Neural cell (in vitro differentiated cells): Measurements from ENCODE around the gene GASK1A. TPM values are rescaled to one million over a fixed set of nuclear protein-coding genes. Genes with fewer than 3 reads are reported as not detected.

ENCODE experiments used
- H2AFZ ChIP-seq: fragments of 200-600, 300-800 bp; sonication (generic), shearing (Covaris generic); 2 replicates; pipeline ENCODE4 v1.6.0; 2014; ENCODE audit warnings: low read depth, mild to moderate bottlenecking, antibody characterized with exemption, low read length, moderate library complexity
- H3F3A ChIP-seq: fragments of 200-600 bp; shearing (Covaris generic); 2 replicates; pipeline ENCODE4 v1.6.1; 2016; ENCODE audit warnings: mild to moderate bottlenecking, moderate library complexity, mixed read lengths, antibody characterized with exemption, low read length; ENCODE audit not compliant: insufficient read depth, poor library complexity, severe bottlenecking
- H3K27ac ChIP-seq: fragments of 200-600, 300-800 bp; sonication (generic), shearing (Covaris generic); 2 replicates; pipeline ENCODE4 v1.5.1; 2014; ENCODE audit warnings: mild to moderate bottlenecking, low read length, moderate library complexity
- H3K27me3 ChIP-seq: fragments of 300-800, 200-600 bp; sonication (generic), shearing (Covaris generic); 2 replicates; pipeline ENCODE4 v1.6.0; 2014; ENCODE audit warnings: mild to moderate bottlenecking, low read depth, low read length, moderate library complexity; ENCODE audit not compliant: insufficient read depth
- H3K36me3 ChIP-seq: fragments of 300-800, 200-600 bp; sonication (generic), shearing (Covaris generic); 2 replicates; pipeline ENCODE4 v1.5.1; 2014; ENCODE audit warnings: mild to moderate bottlenecking, antibody characterized with exemption, low read length, moderate library complexity; ENCODE audit not compliant: insufficient read depth
- H3K4me2 ChIP-seq: fragments of 300-800, 200-600 bp; sonication (generic), shearing (Covaris generic); 2 replicates; pipeline ENCODE4 v1.6.0; 2014; ENCODE audit warnings: mild to moderate bottlenecking, low read length
- H3K4me3 ChIP-seq: fragments of 300-800, 200-600 bp; sonication (generic), shearing (Covaris generic); 2 replicates; pipeline ENCODE4 v1.5.1; 2014; ENCODE audit warnings: mild to moderate bottlenecking, low read length, moderate library complexity
- H3K79me2 ChIP-seq: fragments of 200-600 bp; shearing (Covaris generic); replicated peaks from 2 replicates; pipeline ENCODE4 v1.6.0; 2014; ENCODE audit warnings: mild to moderate bottlenecking, low read length, moderate library complexity; ENCODE audit not compliant: insufficient read depth
- H3K9ac ChIP-seq: fragments of 300-800, 200-600 bp; sonication (generic), shearing (Covaris generic); 2 replicates; pipeline ENCODE4 v1.6.1; 2016; ENCODE audit warnings: mild to moderate bottlenecking, low read length, mixed read lengths
- H3K9me2 ChIP-seq: fragments of 200-600 bp; shearing (Covaris generic); 2 replicates; pipeline ENCODE4 v1.6.1; 2016; ENCODE audit warnings: mild to moderate bottlenecking, low read length, mixed read lengths; ENCODE audit not compliant: insufficient read depth
- H3K9me3 ChIP-seq: fragments of 200-600, 300-800 bp; sonication (generic), shearing (Covaris generic); 2 replicates; pipeline ENCODE4 v1.6.1; 2016; ENCODE audit warnings: mild to moderate bottlenecking, mixed run types, low read length, moderate library complexity, mixed read lengths
- H4K20me1 ChIP-seq: fragments of 200-600 bp; shearing (Covaris generic); 2 replicates; pipeline ENCODE4 v1.6.1; 2016; ENCODE audit warnings: mild to moderate bottlenecking, mixed run types; ENCODE audit not compliant: insufficient read depth
- EP300 ChIP-seq: fragments of 450-650 bp; conservative IDR thresholded peaks from 2 replicates; pipeline ENCODE4 v1.6.1; 2014; ENCODE audit warnings: antibody characterized with exemption, mild to moderate bottlenecking, moderate library complexity; ENCODE audit not compliant: poor library complexity, severe bottlenecking
- EZH2 ChIP-seq: fragments of 200-600, 300-800 bp; shearing (Covaris generic), sonication (generic); IDR thresholded peaks from 2 replicates; pipeline ENCODE4 v1.6.1; 2014; ENCODE audit warnings: antibody characterized with exemption, low read length, borderline replicate concordance, mild to moderate bottlenecking; ENCODE audit not compliant: insufficient read depth, poor library complexity, severe bottlenecking
- MXI1 ChIP-seq: fragments of 450-650 bp; conservative IDR thresholded peaks from 2 replicates; pipeline ENCODE4 v1.6.1; 2014; ENCODE audit warnings: antibody characterized with exemption, mild to moderate bottlenecking; ENCODE audit not compliant: poor library complexity, severe bottlenecking
- POLR2AphosphoS5 ChIP-seq: IDR thresholded peaks from 2 replicates; pipeline ENCODE4 v1.6.1; 2012
- RAD21 ChIP-seq: fragments of 450-650 bp; conservative IDR thresholded peaks from 2 replicates; pipeline ENCODE4 v1.6.1; 2014; ENCODE audit warnings: antibody characterized with exemption, mild to moderate bottlenecking, moderate library complexity
- SMC3 ChIP-seq: fragments of 450-650 bp; conservative IDR thresholded peaks from 2 replicates; pipeline ENCODE4 v1.6.1; 2014; ENCODE audit warnings: antibody characterized with exemption, mild to moderate bottlenecking, moderate library complexity; ENCODE audit not compliant: poor library complexity
- TAF1 ChIP-seq: IDR thresholded peaks from 2 replicates; pipeline ENCODE4 v1.6.1; 2012; ENCODE audit warnings: low read depth
- polyA plus RNA-seq: library from polyadenylated mRNA; depleted of rRNA; stranded (reverse); fragments of >200 nt; gene quantifications from 2 replicates; pipeline ENCODE4 v1.2.3, GENCODE V29; 2014
- TF ChIP-seq, protein P1 (sequence below): IDR thresholded peaks from 2 replicates; pipeline ENCODE4 v1.6.1; 2012; ENCODE audit warnings: borderline replicate concordance
- TF ChIP-seq, protein P2 (sequence below): fragments of 450-650 bp; IDR thresholded peaks from 2 replicates; pipeline ENCODE4 v1.5.1; 2014; ENCODE audit warnings: antibody characterized with exemption, mild to moderate bottlenecking, moderate library complexity; ENCODE audit not compliant: poor library complexity, severe bottlenecking

GASK1A gene
- polyA plus RNA-seq, 1 donor from 2014 or later: not detected

DNA sequence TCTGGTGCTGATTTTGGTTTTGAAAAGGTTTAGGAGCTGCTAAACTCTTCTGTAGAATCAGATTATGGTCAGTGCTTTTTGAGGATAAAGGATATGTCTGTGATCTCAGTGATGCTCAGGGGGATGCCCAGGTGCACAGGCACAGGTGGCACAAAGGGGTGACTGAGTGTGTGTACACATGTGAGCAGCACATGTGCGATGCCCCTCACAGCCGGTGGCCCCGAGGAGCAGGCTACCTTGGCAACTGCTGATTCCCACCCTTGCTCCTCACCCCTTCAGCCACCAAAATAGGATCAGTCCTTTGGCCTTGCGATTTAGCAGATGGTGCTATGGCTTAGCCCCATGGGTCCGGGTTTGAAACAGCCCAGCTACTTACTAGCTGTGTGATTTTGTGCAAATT is 75.6 kb downstream of the GASK1A start:
- Histone ChIP-seq H3K27ac (no peak overlapping the region), H3K9me2 (no peaks in the 10 kb centered on the region), H3K27me3 (no peaks in the 10 kb centered on the region), H4K20me1 (no peaks in the 10 kb centered on the region), H2AFZ (no peak overlapping the region), H3K9me3 (no peaks in the 10 kb centered on the region), H3K79me2 (no peaks in the 10 kb centered on the region), H3K4me2 (no peak overlapping the region), H3F3A (no peaks in the 10 kb centered on the region), H3K4me3 (no peak overlapping the region), H3K9ac (no peak overlapping the region), H3K36me3 (no peaks in the 10 kb centered on the region)
- TF ChIP-seq EZH2: no peak
- TF ChIP-seq, protein P1, sequence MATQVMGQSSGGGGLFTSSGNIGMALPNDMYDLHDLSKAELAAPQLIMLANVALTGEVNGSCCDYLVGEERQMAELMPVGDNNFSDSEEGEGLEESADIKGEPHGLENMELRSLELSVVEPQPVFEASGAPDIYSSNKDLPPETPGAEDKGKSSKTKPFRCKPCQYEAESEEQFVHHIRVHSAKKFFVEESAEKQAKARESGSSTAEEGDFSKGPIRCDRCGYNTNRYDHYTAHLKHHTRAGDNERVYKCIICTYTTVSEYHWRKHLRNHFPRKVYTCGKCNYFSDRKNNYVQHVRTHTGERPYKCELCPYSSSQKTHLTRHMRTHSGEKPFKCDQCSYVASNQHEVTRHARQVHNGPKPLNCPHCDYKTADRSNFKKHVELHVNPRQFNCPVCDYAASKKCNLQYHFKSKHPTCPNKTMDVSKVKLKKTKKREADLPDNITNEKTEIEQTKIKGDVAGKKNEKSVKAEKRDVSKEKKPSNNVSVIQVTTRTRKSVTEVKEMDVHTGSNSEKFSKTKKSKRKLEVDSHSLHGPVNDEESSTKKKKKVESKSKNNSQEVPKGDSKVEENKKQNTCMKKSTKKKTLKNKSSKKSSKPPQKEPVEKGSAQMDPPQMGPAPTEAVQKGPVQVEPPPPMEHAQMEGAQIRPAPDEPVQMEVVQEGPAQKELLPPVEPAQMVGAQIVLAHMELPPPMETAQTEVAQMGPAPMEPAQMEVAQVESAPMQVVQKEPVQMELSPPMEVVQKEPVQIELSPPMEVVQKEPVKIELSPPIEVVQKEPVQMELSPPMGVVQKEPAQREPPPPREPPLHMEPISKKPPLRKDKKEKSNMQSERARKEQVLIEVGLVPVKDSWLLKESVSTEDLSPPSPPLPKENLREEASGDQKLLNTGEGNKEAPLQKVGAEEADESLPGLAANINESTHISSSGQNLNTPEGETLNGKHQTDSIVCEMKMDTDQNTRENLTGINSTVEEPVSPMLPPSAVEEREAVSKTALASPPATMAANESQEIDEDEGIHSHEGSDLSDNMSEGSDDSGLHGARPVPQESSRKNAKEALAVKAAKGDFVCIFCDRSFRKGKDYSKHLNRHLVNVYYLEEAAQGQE: no peak
- TF ChIP-seq, protein P2, sequence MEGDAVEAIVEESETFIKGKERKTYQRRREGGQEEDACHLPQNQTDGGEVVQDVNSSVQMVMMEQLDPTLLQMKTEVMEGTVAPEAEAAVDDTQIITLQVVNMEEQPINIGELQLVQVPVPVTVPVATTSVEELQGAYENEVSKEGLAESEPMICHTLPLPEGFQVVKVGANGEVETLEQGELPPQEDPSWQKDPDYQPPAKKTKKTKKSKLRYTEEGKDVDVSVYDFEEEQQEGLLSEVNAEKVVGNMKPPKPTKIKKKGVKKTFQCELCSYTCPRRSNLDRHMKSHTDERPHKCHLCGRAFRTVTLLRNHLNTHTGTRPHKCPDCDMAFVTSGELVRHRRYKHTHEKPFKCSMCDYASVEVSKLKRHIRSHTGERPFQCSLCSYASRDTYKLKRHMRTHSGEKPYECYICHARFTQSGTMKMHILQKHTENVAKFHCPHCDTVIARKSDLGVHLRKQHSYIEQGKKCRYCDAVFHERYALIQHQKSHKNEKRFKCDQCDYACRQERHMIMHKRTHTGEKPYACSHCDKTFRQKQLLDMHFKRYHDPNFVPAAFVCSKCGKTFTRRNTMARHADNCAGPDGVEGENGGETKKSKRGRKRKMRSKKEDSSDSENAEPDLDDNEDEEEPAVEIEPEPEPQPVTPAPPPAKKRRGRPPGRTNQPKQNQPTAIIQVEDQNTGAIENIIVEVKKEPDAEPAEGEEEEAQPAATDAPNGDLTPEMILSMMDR: no peak
- no peak for TF ChIP-seq MXI1
- no peak for TF ChIP-seq RAD21
- no peak for TF ChIP-seq POLR2AphosphoS5
- no peak for TF ChIP-seq EP300
- no peak for TF ChIP-seq TAF1
- no peak for TF ChIP-seq SMC3

DNA sequence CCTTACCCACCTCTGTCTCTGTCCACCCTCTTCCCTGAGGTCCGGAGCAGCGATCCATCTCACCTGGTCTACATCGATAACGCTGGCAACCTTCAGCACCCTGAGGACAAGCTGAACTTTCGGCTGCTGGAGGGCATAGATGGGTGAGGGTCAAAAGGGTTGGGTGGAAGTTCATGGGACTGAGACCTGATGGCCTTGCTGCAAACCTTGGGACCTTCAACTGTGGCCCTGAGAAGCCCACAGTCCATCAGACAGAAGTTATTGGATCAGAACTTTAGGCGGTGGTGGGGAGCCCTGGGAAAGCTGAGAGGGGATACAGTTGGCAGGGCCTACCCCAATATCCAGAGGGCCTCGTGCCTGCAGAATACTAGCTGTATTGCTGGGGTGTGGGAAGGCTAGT is 76.3 kb downstream of the GASK1A start:
- Histone ChIP-seq H3K36me3 (no peaks in the 10 kb centered on the region), H3K9me3 (no peaks in the 10 kb centered on the region), H3K79me2 (no peaks in the 10 kb centered on the region), H3K9me2 (no peaks in the 10 kb centered on the region), H4K20me1 (no peaks in the 10 kb centered on the region), H3K27me3 (no peaks in the 10 kb centered on the region), H3F3A (no peaks in the 10 kb centered on the region), H3K9ac (no peak overlapping the region), H2AFZ (no peak overlapping the region), H3K4me2 (no peak overlapping the region), H3K27ac (no peak overlapping the region), H3K4me3 (no peak overlapping the region)
- no peak for TF ChIP-seq MXI1
- no peak for TF ChIP-seq EP300
- no peak for TF ChIP-seq SMC3
- TF ChIP-seq EZH2: no peak
- TF ChIP-seq, protein P2: no peak
- no peak for TF ChIP-seq POLR2AphosphoS5
- TF ChIP-seq RAD21: no peak
- TF ChIP-seq, protein P1: no peak
- no peak for TF ChIP-seq TAF1
